Endothelial cell of umbilical vein (primary cell): ENCODE measurements around the gene HYOU1. TPM values are rescaled to one million over a fixed set of nuclear protein-coding genes. Genes with fewer than 3 reads are reported as not detected.

Experiments used
- BruUV-seq: library from RNA; stranded (reverse); fragments of 400-500 nt; replicated peaks from 2 replicates; lab custom pipeline; 2021; lab: Mats Ljungman, UMichigan
- CTCF ChIA-PET: fragments of 300-600, 350-600 bp; sonication (Branson Sonifier 250); formaldehyde crosslinking; loops from one replicate; lab custom pipeline; 2021; ENCODE audit warnings: antibody characterized with exemption, inconsistent platforms; lab: Charles Lee
- POLR2A ChIA-PET: fragments of 300-600, 350-600 bp; sonication (Branson Sonifier 250); formaldehyde crosslinking; loops from one replicate; lab custom pipeline; 2021; ENCODE audit warnings: antibody characterized with exemption, inconsistent platforms; lab: Charles Lee
- DNase-seq: peaks from one replicate; pipeline ENCODE4 v3.0.0-alpha.2; 2011; ENCODE audit warnings: low read depth, low spot score
- FAIRE-seq: peaks from 2 replicates; lab custom pipeline; 2011; peaks lifted over from hg19 to GRCh38; lab: Jason Lieb, UNC
- H2AFZ ChIP-seq: 2 replicates; pipeline ENCODE4 v1.6.0; 2012; ENCODE audit warnings: low read depth, low read length, control low read depth, inconsistent platforms
- H3K27ac ChIP-seq: 2 replicates; pipeline ENCODE4 v1.5.1; 2011; ENCODE audit warnings: low read depth, mild to moderate bottlenecking, control low read depth, low read length, moderate library complexity; ENCODE audit not compliant: insufficient read depth
- H3K27me3 ChIP-seq, 2 experiments: 2 replicates each; pipeline versions ENCODE4 v1.6.0 to v1.6.1; 2011; ENCODE audit warnings: low read length in 2 of 2, mixed read lengths in 1 of 2; ENCODE audit not compliant: control insufficient read depth in 2 of 2, insufficient read depth in 2 of 2
- H3K36me3 ChIP-seq, 2 experiments: 2 replicates in 1 of 2; 3 replicates in 1 of 2; pipeline ENCODE4 v1.5.1; 2011; ENCODE audit warnings: low read length in 2 of 2, mild to moderate bottlenecking in 1 of 2, moderate library complexity in 1 of 2; ENCODE audit not compliant: control insufficient read depth in 2 of 2, insufficient read depth in 2 of 2; ENCODE audit errors: extremely low read depth in 1 of 2
- H3K4me1 ChIP-seq: 3 replicates; pipeline ENCODE4 v1.5.1; 2011; ENCODE audit warnings: mild to moderate bottlenecking, low read length; ENCODE audit not compliant: control insufficient read depth, insufficient read depth; ENCODE audit errors: extremely low read depth
- H3K4me2 ChIP-seq: 2 replicates; pipeline ENCODE4 v1.6.1; 2011; ENCODE audit warnings: low read length, control low read depth, mixed read lengths; ENCODE audit not compliant: insufficient read depth
- H3K4me3 ChIP-seq, 3 experiments: fragments of 200-600 bp in 1 of 3; sonication (generic), shearing (Covaris generic) in 1 of 3; replicated peaks in 1 of 3; 2 replicates each; pipeline ENCODE4 v1.5.1; 2011 to 2016; ENCODE audit warnings: control low read depth in 3 of 3, low read length in 3 of 3, mild to moderate bottlenecking in 2 of 3, inconsistent platforms in 1 of 3, low read depth in 1 of 3, moderate library complexity in 1 of 3; ENCODE audit not compliant: insufficient read depth in 1 of 3
- H3K79me2 ChIP-seq: 2 replicates; pipeline ENCODE4 v1.6.0; 2012; ENCODE audit warnings: low read length, inconsistent platforms; ENCODE audit not compliant: control insufficient read depth, insufficient read depth
- H3K9ac ChIP-seq: replicated peaks from 2 replicates; pipeline ENCODE3; 2011; ENCODE audit warnings: low read length, control low read depth; ENCODE audit not compliant: insufficient read depth; ENCODE audit errors: extremely low read depth
- H3K9me1 ChIP-seq: replicated peaks from 3 replicates; pipeline ENCODE4 v1.6.0; 2011; ENCODE audit warnings: mild to moderate bottlenecking, low read length; ENCODE audit not compliant: control insufficient read depth, insufficient read depth; ENCODE audit errors: extremely low read depth
- H3K9me3 ChIP-seq: replicated peaks from 2 replicates; pipeline ENCODE4 v1.5.1; 2012; ENCODE audit warnings: low read length, inconsistent platforms; ENCODE audit not compliant: control insufficient read depth, insufficient read depth
- H4K20me1 ChIP-seq: replicated peaks from 2 replicates; pipeline ENCODE3; 2011; ENCODE audit warnings: mild to moderate bottlenecking, low read length; ENCODE audit not compliant: control insufficient read depth, insufficient read depth; ENCODE audit errors: extremely low read depth
- EZH2 ChIP-seq: IDR thresholded peaks from 2 replicates; pipeline ENCODE4 v1.6.1; 2012; ENCODE audit warnings: borderline replicate concordance, low read depth, mild to moderate bottlenecking, moderate library complexity, low read length, inconsistent platforms; ENCODE audit not compliant: severe bottlenecking
- FOS ChIP-seq: IDR thresholded peaks from 2 replicates; pipeline ENCODE4 v1.6.1; 2011; ENCODE audit warnings: mild to moderate bottlenecking, low read length, moderate library complexity, borderline replicate concordance; ENCODE audit not compliant: insufficient read depth
- GATA2 ChIP-seq: IDR thresholded peaks from 2 replicates; pipeline ENCODE4 v1.7.0; 2011; ENCODE audit warnings: low read depth, mild to moderate bottlenecking, moderate library complexity, mixed read lengths, low read length; ENCODE audit not compliant: insufficient read length, insufficient read depth
- JUN ChIP-seq: IDR thresholded peaks from 2 replicates; pipeline ENCODE4 v1.6.1; 2011; ENCODE audit warnings: borderline replicate concordance, low read depth; ENCODE audit not compliant: insufficient read length, insufficient read depth
- MYC ChIP-seq: IDR thresholded peaks from one replicate; pipeline ENCODE4 v1.6.1; 2011; ENCODE audit warnings: mild to moderate bottlenecking, low read depth, low read length
- POLR2A ChIP-seq: IDR thresholded peaks from 2 replicates; pipeline ENCODE4 v1.6.1; 2012; ENCODE audit warnings: low read depth, mild to moderate bottlenecking, control low read depth, low read length
- POLR2AphosphoS5 ChIP-seq: IDR thresholded peaks from 2 replicates; pipeline ENCODE4 v1.6.1; 2012; ENCODE audit warnings: low read depth, mild to moderate bottlenecking, control low read depth, low read length, moderate library complexity; ENCODE audit not compliant: insufficient read depth
- dilution Hi-C: fragments of 300-500 bp; cut with MboI; formaldehyde crosslinking; loops from one replicate; pipeline ENCODE4 v1.15.0; 2019; ENCODE audit warnings: low sequenced_read_pairs; ENCODE audit not compliant: extremely low pct_ligation_motif_present
- intact Hi-C: fragments of 100-400 bp; cut with micrococcal nuclease; formaldehyde crosslinking; loops from one replicate; pipeline ENCODE4 v1.10.0; 2022
- polyA plus RNA-seq, 4 experiments: library from polyadenylated mRNA; depleted of rRNA in 3 of 4; stranded (reverse) in 3 of 4; unstranded in 1 of 4; fragments of >200 nt; gene quantifications; 2 replicates each; pipeline versions ENCODE4 v1.2.1 to v1.2.3, GENCODE V29; 2011 to 2012; ENCODE audit warnings: missing spikeins in 1 of 4
- total RNA-seq: library from RNA; stranded (reverse); gene quantifications from 2 replicates; pipeline ENCODE4 v1.2.3, GENCODE V29; 2021
- TF ChIP-seq, protein P1 (sequence below): IDR thresholded peaks from 2 replicates; pipeline ENCODE4 v1.6.1; 2011; ENCODE audit not compliant: insufficient read depth, insufficient read length
- TF ChIP-seq, protein P2 (sequence below), 2 donors: IDR thresholded peaks; 1 replicate in 1 of 2; 2 replicates in 1 of 2; pipeline ENCODE4 v1.5.1; 2011; ENCODE audit warnings: low read length in 2 of 2, mild to moderate bottlenecking in 2 of 2, moderate library complexity in 2 of 2, control low read depth in 1 of 2, inconsistent platforms in 1 of 2, low read depth in 1 of 2; ENCODE audit not compliant: insufficient read depth in 1 of 2; ENCODE audit errors: extremely low read depth in 1 of 2

Gene HYOU1
- total and polyA plus RNA-seq, 2 donors (not counting 3 experiments of a cell fraction or from before 2014, with no cell fraction given), result 302 to 318 TPM

DNA sequence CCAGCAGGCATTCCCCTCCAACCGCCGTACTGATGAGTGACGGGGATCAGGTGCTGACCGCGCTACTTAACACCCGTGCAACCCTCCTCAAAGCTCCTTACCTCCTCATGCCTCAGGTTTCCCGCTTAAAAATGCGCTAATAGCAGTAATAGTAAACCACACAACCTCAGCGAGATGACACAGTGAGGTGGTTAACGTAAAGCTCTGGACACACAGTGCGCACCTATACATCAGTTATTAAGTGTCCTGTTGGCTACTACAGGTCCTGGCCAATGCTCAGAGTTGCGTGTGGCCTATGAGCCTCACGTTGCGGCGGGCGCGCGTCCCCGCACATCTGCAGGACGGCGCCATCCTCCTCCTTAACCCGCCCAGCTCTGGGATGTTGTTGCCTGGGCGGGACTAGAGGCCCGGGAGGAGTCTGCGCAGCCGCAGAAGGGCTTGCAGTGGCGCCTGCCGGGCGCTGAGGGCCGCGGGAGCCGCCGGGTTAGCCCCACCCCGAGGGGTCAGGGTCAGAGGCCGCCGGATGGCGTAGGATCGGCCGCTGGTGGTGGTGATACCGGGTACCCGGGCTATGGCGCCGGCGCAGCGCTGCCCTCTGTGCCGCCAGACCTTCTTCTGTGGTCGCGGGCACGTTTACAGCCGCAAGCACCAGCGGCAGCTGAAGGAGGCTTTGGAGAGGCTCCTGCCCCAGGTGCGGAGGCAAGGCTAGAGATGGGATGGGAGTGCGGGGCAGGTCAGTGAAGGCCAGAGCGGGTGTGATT, 59.2 kb downstream of the HYOU1 start, which contains the start of gene CENATAC:
Gene CENATAC (plus strand): TSS at position 512 of the 761 bp plus-strand sequence. CDS start 60 bp downstream, at position 572.
- H3K9me1 ChIP-seq, result no peaks in the 10 kb centered on the region
- H3K9me3 ChIP-seq, result no peaks in the 10 kb centered on the region
- ChIA-PET POLR2A (interaction anchor here (0.6 to 1.4 kb wide), 2 partner anchors 20 to 207 kb away, joined by 4 to 6 read pairs; partner anchors contain the start of genes DDX6, RPS25 and TRAPPC4), CTCF (interaction anchor here (0.5 to 1.6 kb wide), 9 partner anchors 13 to 403 kb away, joined by 3 to 4 read pairs (median 3); no protein-coding TSS in a partner anchor)
- H2AFZ ChIP-seq, result peak within 1 kb of the TSS; percentile 66
- TF ChIP-seq, protein P1, sequence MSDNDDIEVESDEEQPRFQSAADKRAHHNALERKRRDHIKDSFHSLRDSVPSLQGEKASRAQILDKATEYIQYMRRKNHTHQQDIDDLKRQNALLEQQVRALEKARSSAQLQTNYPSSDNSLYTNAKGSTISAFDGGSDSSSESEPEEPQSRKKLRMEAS, result no peak
- no peak for TF ChIP-seq MYC
- TF ChIP-seq POLR2A, result peak; percentile 93
- no peak for TF ChIP-seq GATA2
- TF ChIP-seq JUN, result no peak
- TF ChIP-seq, protein P2, sequence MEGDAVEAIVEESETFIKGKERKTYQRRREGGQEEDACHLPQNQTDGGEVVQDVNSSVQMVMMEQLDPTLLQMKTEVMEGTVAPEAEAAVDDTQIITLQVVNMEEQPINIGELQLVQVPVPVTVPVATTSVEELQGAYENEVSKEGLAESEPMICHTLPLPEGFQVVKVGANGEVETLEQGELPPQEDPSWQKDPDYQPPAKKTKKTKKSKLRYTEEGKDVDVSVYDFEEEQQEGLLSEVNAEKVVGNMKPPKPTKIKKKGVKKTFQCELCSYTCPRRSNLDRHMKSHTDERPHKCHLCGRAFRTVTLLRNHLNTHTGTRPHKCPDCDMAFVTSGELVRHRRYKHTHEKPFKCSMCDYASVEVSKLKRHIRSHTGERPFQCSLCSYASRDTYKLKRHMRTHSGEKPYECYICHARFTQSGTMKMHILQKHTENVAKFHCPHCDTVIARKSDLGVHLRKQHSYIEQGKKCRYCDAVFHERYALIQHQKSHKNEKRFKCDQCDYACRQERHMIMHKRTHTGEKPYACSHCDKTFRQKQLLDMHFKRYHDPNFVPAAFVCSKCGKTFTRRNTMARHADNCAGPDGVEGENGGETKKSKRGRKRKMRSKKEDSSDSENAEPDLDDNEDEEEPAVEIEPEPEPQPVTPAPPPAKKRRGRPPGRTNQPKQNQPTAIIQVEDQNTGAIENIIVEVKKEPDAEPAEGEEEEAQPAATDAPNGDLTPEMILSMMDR (IDR thresholded peaks at IDR 0.05; ENCODE audit: extremely low read depth in 1 of 2, insufficient read depth in 1 of 2, low read depth in 1 of 2, low read length in 2 of 2), result no peak
- TF ChIP-seq FOS, result no peak
- no peak for TF ChIP-seq EZH2
- TF ChIP-seq POLR2AphosphoS5, result peak; percentile 84
- FAIRE-seq (peak; percentile 90), DNase-seq (peak; percentile 92)
- peak within 1 kb of the TSS; percentile 50 for H3K9ac ChIP-seq
- H3K4me2 ChIP-seq, result peak within 1 kb of the TSS; percentile 82
- peaks cover 0 to 3% of the 10 kb centered on the region in 2 experiments for H3K36me3 ChIP-seq
- H3K4me1 ChIP-seq, result peaks cover 18% of the 10 kb centered on the region
- H3K27ac ChIP-seq, result peak within 1 kb of the TSS; percentile 26
- H4K20me1 ChIP-seq, result no peaks in the 10 kb centered on the region
- intact Hi-C loops (loop anchor here (1.0 to 5.0 kb wide), 2 partner anchors 20 to 59 kb away; partner anchors contain the start of genes HYOU1, RPS25 and TRAPPC4), dilution Hi-C loops (no loop called here)
- peaks cover 8% of the 10 kb centered on the region for H3K79me2 ChIP-seq
- H3K4me3 ChIP-seq, result peak within 1 kb of the TSS; percentile 61 to 81 (median 62)
- no TSS peak for BruUV-seq
- H3K27me3 ChIP-seq, result no peaks in the 10 kb centered on the region
